K562 (cell line): ENCODE data around the gene ORAI3. TPM values are rescaled to one million over a fixed set of nuclear protein-coding genes. Genes with fewer than 3 reads are reported as not detected.

Source experiments
- CREB3L1 ChIP-seq: fragments of 450-650 bp; IDR thresholded peaks from 2 replicates; pipeline ENCODE4 v1.6.1; 2014; ENCODE audit warnings: low read depth, mild to moderate bottlenecking, moderate library complexity, borderline replicate concordance
- ELF2 ChIP-seq: fragments of 250-450 bp; sonication (Bioruptor Pico); IDR thresholded peaks from 2 replicates; pipeline ENCODE4 v1.5.0; 2021; ENCODE audit warnings: mild to moderate bottlenecking
- GABPA ChIP-seq: fragments of 200-800 bp; sonication (Bioruptor generic); conservative IDR thresholded peaks from 2 replicates; pipeline ENCODE4 v1.6.1; 2016; ENCODE audit warnings: low read depth, missing genetic modification characterization, missing compliant biosample characterization
- GMEB1 ChIP-seq: fragments of 250-450 bp; sonication (Bioruptor Pico); IDR thresholded peaks from 2 replicates; pipeline ENCODE4 v1.4.0; 2020; ENCODE audit warnings: mild to moderate bottlenecking
- HCFC1 ChIP-seq: IDR thresholded peaks from 2 replicates; pipeline ENCODE4 v1.6.1; 2012; ENCODE audit warnings: low read depth, low read length, improper control_type of control experiment
- HLTF ChIP-seq: fragments of 450-650 bp; IDR thresholded peaks from 2 replicates; pipeline ENCODE4 v1.6.1; 2016
- HMG20A ChIP-seq: fragments of 450-650 bp; formaldehyde crosslinking; conservative IDR thresholded peaks from 2 replicates; pipeline ENCODE4 v1.4.0; 2020; ENCODE audit warnings: mild to moderate bottlenecking, mixed read lengths
- NFIC ChIP-seq: fragments of 450-650 bp; IDR thresholded peaks from 2 replicates; pipeline ENCODE4 v1.6.1; 2017; ENCODE audit warnings: mild to moderate bottlenecking, inconsistent platforms
- POLR2G ChIP-seq: fragments of 200-400 bp; formaldehyde crosslinking; IDR thresholded peaks from 2 replicates; pipeline ENCODE4 v1.6.1; 2017; ENCODE audit warnings: low read depth, mild to moderate bottlenecking, antibody characterized with exemption, low read length, moderate library complexity
- RNF219 ChIP-seq: fragments of 250-450 bp; sonication (Bioruptor Pico); IDR thresholded peaks from 2 replicates; pipeline ENCODE4 v1.5.0; 2022; ENCODE audit warnings: mild to moderate bottlenecking
- SIX5 ChIP-seq, 2 experiments: IDR thresholded peaks; 2 replicates each; pipeline ENCODE4 v1.6.1; 2011; ENCODE audit warnings: low read length in 2 of 2, borderline replicate concordance in 1 of 2, low read depth in 1 of 2, mild to moderate bottlenecking in 1 of 2, moderate library complexity in 1 of 2; ENCODE audit not compliant: insufficient read depth in 1 of 2
- SP2 ChIP-seq: IDR thresholded peaks from 2 replicates; pipeline ENCODE4 v1.6.1; 2011; ENCODE audit warnings: mild to moderate bottlenecking, low read depth, low read length, moderate library complexity; ENCODE audit not compliant: poor library complexity, severe bottlenecking; ENCODE audit errors: extremely low read depth
- SREBF1 ChIP-seq: fragments of 150-350 bp; IDR thresholded peaks from 2 replicates; pipeline ENCODE4 v1.6.1; 2014; ENCODE audit warnings: antibody characterized with exemption, low read depth, low read length, borderline replicate concordance
- TAF1 ChIP-seq: IDR thresholded peaks from 2 replicates; pipeline ENCODE4 v1.6.1; 2011; ENCODE audit warnings: mild to moderate bottlenecking, low read length, moderate library complexity; ENCODE audit not compliant: insufficient read depth, control insufficient read depth, severe bottlenecking; ENCODE audit errors: extremely low read depth
- TCF15 ChIP-seq: fragments of 250-450 bp; sonication (Bioruptor Pico); IDR thresholded peaks from 2 replicates; pipeline ENCODE4 v1.8.0; 2022; ENCODE audit warnings: moderate library complexity, mild to moderate bottlenecking, inconsistent platforms
- ZBTB5 ChIP-seq: fragments of 450-650 bp; IDR thresholded peaks from 2 replicates; pipeline ENCODE4 v1.6.1; 2017; ENCODE audit warnings: antibody characterized with exemption
- ZNF75A ChIP-seq: fragments of 450-650 bp; formaldehyde crosslinking; IDR thresholded peaks from 2 replicates; pipeline ENCODE4 v1.4.0; 2020; ENCODE audit warnings: mild to moderate bottlenecking
- polyA plus RNA-seq, 8 experiments: library from polyadenylated mRNA; depleted of rRNA in 4 of 8; stranded (reverse) in 5 of 8; unstranded in 3 of 8; fragments of >200 nt; fragmentation: Nextera tagmentation in 2 of 8; fragmentation: Illumina TruSeq in 1 of 8; extraction: Ambion mirVana in 2 of 8; extraction: Trizol in 1 of 8; gene quantifications; 2 replicates each; pipeline versions ENCODE4 v1.2.1 to v1.2.3, GENCODE V29; 2011 to 2014; ENCODE audit warnings: inconsistent platforms in 1 of 8, missing spikeins in 1 of 8
- total RNA-seq, 7 experiments: library from RNA; depleted of rRNA in 6 of 7; stranded (reverse); fragments of >200 nt in 6 of 7; fragmentation: Illumina TruSeq in 2 of 7; extraction: Trizol in 2 of 7; gene quantifications; 2 replicates each; pipeline versions ENCODE4 v1.2.1 to v1.2.3, GENCODE V29; 2011 to 2021; ENCODE audit warnings: low replicate concordance in 1 of 7

ORAI3 gene
- total and polyA plus RNA-seq, 9 of the 15 experiments (the other 6 are each of a cell fraction or from before 2014, with no cell fraction given): 4.9 to 23.3 (median 14.1) TPM

- peak; percentile 96 for TF ChIP-seq ZBTB5
- 0 out of 2 replicates have a peak, but pooled peaks have one; percentile 4 for TF ChIP-seq TCF15
- TF ChIP-seq SIX5 (IDR thresholded peaks at IDR 0.05; ENCODE audit: borderline replicate concordance in 1 of 2, insufficient read depth in 1 of 2, low read depth in 1 of 2, low read length in 2 of 2): peak; percentile 1 to 7; a peak in 1 of 4 replicates
- peak; percentile 95 for TF ChIP-seq NFIC
- peak; percentile 51 for TF ChIP-seq TAF1
- peak; percentile 13; the same call in 1 of the 2 replicates for TF ChIP-seq ELF2
- no peak for TF ChIP-seq HMG20A (CRISPR knock-in tag)
- no peak; the same call in 1 of the 2 replicates for TF ChIP-seq CREB3L1
- TF ChIP-seq HCFC1: peak; percentile 72
- peak; percentile 34; the same call in 1 of the 2 replicates for TF ChIP-seq HLTF
- peak; percentile 84 for TF ChIP-seq GABPA (tag)
- TF ChIP-seq SP2: no peak
- no peak for TF ChIP-seq SREBF1
- peak; percentile 50; the same call in 1 of the 2 replicates for TF ChIP-seq GMEB1 (CRISPR knock-in tag)
- TF ChIP-seq ZNF75A (CRISPR knock-in tag): no peak
- TF ChIP-seq RNF219 (CRISPR knock-in tag): no peak
- peak; percentile 91 for TF ChIP-seq POLR2G
Observed at GRCh38 chr16:30957456-30958174, 8.7 kb downstream of the ORAI3 start, which contains the start of gene SETD1A (continued).
